HepG2 (cell line): Measurements from ENCODE around the gene RDH11. TPM values are rescaled to one million over a fixed set of nuclear protein-coding genes. Genes with fewer than 3 reads are reported as not detected.

ENCODE experiments used
- CREB1 ChIP-seq, 2 experiments: fragments of 450-650 bp in 1 of 2; IDR thresholded peaks; 2 replicates each; pipeline ENCODE4 v1.6.1; 2016 to 2017; ENCODE audit warnings: control low read depth in 1 of 2, mild to moderate bottlenecking in 1 of 2, missing compliant biosample characterization in 1 of 2, missing genetic modification characterization in 1 of 2
- GATAD1 ChIP-seq: IDR thresholded peaks from 2 replicates; pipeline ENCODE4 v1.6.1; 2016; ENCODE audit warnings: missing genetic modification reagents, missing compliant biosample characterization
- IRX3 ChIP-seq: sonication (generic); formaldehyde crosslinking; IDR thresholded peaks from 2 replicates; pipeline ENCODE4 v1.8.1; 2023; ENCODE audit warnings: mild to moderate bottlenecking, low read depth, missing genetic modification reagents, borderline replicate concordance
- KDM5A ChIP-seq: fragments of 200-600 bp; sonication (generic); IDR thresholded peaks from 2 replicates; pipeline ENCODE4 v1.7.0; 2018; ENCODE audit warnings: antibody characterized with exemption, mild to moderate bottlenecking, low read length, borderline replicate concordance
- KMT2B ChIP-seq: IDR thresholded peaks from 2 replicates; pipeline ENCODE4 v1.6.1; 2016; ENCODE audit warnings: missing genetic modification reagents, missing compliant biosample characterization
- MED8 ChIP-seq: sonication (generic); formaldehyde crosslinking; IDR thresholded peaks from 2 replicates; pipeline ENCODE4 v1.8.1; 2023; ENCODE audit warnings: mild to moderate bottlenecking, missing genetic modification reagents; ENCODE audit not compliant: insufficient replicate concordance
- POGZ ChIP-seq: sonication (generic); formaldehyde crosslinking; IDR thresholded peaks from 2 replicates; pipeline ENCODE4 v1.4.0; 2020; ENCODE audit warnings: mild to moderate bottlenecking, missing genetic modification reagents
- SNAPC2 ChIP-seq: sonication (generic); formaldehyde crosslinking; IDR thresholded peaks from 2 replicates; pipeline ENCODE4 v1.8.1; 2022; ENCODE audit warnings: mild to moderate bottlenecking, missing genetic modification reagents
- YY1 ChIP-seq: IDR thresholded peaks from 2 replicates; pipeline ENCODE4 v1.6.1; 2011; ENCODE audit warnings: low read length, low read depth, moderate library complexity, mild to moderate bottlenecking; ENCODE audit not compliant: insufficient read depth, insufficient replicate concordance
- ZBTB38 ChIP-seq: sonication (generic); formaldehyde crosslinking; IDR thresholded peaks from 2 replicates; pipeline ENCODE4 v1.5.1; 2020; ENCODE audit warnings: mild to moderate bottlenecking, missing genetic modification reagents
- ZNF619 ChIP-seq: sonication (generic); formaldehyde crosslinking; IDR thresholded peaks from 2 replicates; pipeline ENCODE4 v1.4.0; 2020; ENCODE audit warnings: mild to moderate bottlenecking, missing genetic modification reagents
- polyA plus RNA-seq, 8 experiments: library from polyadenylated mRNA; depleted of rRNA in 3 of 8; stranded (reverse) in 7 of 8; unstranded in 1 of 8; fragments of >200 nt; fragmentation: Illumina TruSeq in 4 of 8; extraction: Trizol in 4 of 8; gene quantifications; 2 replicates each; pipeline versions ENCODE4 v1.2.1 to v1.2.3, GENCODE V29; 2011 to 2016; ENCODE audit warnings: low read depth in 4 of 8, missing spikeins in 1 of 8, mixed read lengths in 1 of 8; ENCODE audit not compliant: insufficient read depth in 1 of 8
- total RNA-seq, 5 experiments: library from RNA; depleted of rRNA; stranded (reverse); fragments of >200 nt; fragmentation: Illumina TruSeq; extraction: Trizol; gene quantifications; 2 replicates each; pipeline ENCODE4 v1.2.3, GENCODE V29; 2016; ENCODE audit warnings: low read depth in 1 of 5
- TF ChIP-seq, protein P1 (sequence below): sonication (generic); formaldehyde crosslinking; IDR thresholded peaks from 2 replicates; pipeline ENCODE4 v1.4.0; 2020; ENCODE audit warnings: missing genetic modification reagents, borderline replicate concordance
- TF ChIP-seq, protein P2 (sequence below): sonication (generic); formaldehyde crosslinking; IDR thresholded peaks from 2 replicates; pipeline ENCODE4 v1.8.1; 2023; ENCODE audit warnings: mild to moderate bottlenecking, moderate library complexity, missing genetic modification reagents
- TF ChIP-seq, protein P3 (sequence below): sonication (generic); formaldehyde crosslinking; conservative IDR thresholded peaks from 2 replicates; pipeline ENCODE4 v1.8.0; 2022; ENCODE audit warnings: low read depth, missing genetic modification reagents
- TF ChIP-seq, protein P4 (sequence below): fragments of 450-650 bp; IDR thresholded peaks from 2 replicates; pipeline ENCODE4 v1.6.1; 2017; ENCODE audit warnings: mild to moderate bottlenecking

Gene RDH11
- total and polyA plus RNA-seq, 2 of the 13 experiments (the other 11 are each of a cell fraction or from before 2014, with no cell fraction given), result 106 to 131 TPM

DNA sequence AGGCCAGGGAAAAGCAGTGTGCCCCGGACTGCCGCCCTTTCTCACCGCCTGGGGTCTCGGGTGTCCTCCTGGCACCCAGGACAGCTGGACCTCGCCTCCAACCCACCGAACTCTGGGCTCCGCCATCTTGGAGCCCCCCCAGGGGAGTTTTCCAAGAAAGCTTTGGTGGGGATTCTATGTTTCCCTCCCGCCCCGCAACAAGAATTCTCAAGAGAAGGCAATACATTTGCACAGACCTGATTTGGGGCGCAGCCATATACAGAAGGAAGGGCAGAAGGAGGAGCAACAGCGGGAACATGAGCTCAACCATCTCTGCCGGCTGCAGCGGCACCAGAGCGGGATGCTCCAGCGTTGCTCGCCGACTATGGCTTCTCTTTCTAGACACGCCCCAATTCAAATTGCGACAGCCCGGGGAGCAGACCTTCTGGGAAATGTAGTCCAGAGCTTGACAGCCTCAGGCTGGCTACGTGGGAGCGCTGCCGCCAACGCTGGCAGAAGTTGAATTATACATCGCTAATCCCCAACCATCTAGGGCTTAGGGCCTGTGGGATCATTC lies at the start of gene RDH11 (continued):
- TF ChIP-seq, protein P1, sequence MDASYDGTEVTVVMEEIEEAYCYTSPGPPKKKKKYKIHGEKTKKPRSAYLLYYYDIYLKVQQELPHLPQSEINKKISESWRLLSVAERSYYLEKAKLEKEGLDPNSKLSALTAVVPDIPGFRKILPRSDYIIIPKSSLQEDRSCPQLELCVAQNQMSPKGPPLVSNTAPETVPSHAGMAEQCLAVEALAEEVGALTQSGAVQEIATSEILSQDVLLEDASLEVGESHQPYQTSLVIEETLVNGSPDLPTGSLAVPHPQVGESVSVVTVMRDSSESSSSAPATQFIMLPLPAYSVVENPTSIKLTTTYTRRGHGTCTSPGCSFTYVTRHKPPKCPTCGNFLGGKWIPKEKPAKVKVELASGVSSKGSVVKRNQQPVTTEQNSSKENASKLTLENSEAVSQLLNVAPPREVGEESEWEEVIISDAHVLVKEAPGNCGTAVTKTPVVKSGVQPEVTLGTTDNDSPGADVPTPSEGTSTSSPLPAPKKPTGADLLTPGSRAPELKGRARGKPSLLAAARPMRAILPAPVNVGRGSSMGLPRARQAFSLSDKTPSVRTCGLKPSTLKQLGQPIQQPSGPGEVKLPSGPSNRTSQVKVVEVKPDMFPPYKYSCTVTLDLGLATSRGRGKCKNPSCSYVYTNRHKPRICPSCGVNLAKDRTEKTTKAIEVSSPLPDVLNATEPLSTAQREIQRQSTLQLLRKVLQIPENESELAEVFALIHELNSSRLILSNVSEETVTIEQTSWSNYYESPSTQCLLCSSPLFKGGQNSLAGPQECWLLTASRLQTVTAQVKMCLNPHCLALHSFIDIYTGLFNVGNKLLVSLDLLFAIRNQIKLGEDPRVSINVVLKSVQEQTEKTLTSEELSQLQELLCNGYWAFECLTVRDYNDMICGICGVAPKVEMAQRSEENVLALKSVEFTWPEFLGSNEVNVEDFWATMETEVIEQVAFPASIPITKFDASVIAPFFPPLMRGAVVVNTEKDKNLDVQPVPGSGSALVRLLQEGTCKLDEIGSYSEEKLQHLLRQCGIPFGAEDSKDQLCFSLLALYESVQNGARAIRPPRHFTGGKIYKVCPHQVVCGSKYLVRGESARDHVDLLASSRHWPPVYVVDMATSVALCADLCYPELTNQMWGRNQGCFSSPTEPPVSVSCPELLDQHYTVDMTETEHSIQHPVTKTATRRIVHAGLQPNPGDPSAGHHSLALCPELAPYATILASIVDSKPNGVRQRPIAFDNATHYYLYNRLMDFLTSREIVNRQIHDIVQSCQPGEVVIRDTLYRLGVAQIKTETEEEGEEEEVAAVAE (CRISPR knock-in tag), result peak; percentile 55; the same call in 1 of the 2 replicates
- TF ChIP-seq GATAD1 (CRISPR knock-in tag), result peak; percentile 56
- TF ChIP-seq, protein P2, sequence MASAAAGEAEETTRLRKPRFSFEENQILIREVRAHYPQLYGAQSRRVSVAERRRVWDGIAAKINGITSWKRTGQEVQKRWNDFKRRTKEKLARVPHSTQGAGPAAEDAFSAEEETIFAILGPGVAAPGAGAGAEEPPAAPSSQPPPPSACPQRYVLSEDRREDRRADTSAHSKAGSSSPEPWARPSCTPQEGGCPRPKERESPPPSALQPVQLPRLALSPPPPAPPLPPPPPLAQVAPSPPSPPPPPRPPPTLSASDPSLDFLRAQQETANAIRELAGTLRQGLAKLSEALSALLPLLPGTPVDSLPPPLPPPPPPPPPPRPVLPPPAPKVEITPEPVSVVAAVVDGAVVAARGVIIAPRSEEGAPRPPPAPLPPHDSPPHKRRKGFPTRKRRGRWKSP, result peak; percentile 65; the same call in 1 of the 2 replicates
- no peak for TF ChIP-seq CREB1 (IDR thresholded peaks at IDR 0.05)
- TF ChIP-seq CREB1 (CRISPR knock-in tag; IDR thresholded peaks at IDR 0.05), result peak; percentile 74
- TF ChIP-seq, protein P3, sequence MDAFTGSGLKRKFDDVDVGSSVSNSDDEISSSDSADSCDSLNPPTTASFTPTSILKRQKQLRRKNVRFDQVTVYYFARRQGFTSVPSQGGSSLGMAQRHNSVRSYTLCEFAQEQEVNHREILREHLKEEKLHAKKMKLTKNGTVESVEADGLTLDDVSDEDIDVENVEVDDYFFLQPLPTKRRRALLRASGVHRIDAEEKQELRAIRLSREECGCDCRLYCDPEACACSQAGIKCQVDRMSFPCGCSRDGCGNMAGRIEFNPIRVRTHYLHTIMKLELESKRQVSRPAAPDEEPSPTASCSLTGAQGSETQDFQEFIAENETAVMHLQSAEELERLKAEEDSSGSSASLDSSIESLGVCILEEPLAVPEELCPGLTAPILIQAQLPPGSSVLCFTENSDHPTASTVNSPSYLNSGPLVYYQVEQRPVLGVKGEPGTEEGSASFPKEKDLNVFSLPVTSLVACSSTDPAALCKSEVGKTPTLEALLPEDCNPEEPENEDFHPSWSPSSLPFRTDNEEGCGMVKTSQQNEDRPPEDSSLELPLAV (CRISPR knock-in tag), result no peak
- 0 out of 2 replicates have a peak, but pooled peaks have one; percentile 1 for TF ChIP-seq ZBTB38 (CRISPR knock-in tag)
- TF ChIP-seq YY1, result peak; percentile 86
- TF ChIP-seq SNAPC2 (CRISPR knock-in tag), result 0 out of 2 replicates have a peak, but pooled peaks have one; percentile 79
- no peak for TF ChIP-seq IRX3 (CRISPR knock-in tag)
- TF ChIP-seq, protein P4, sequence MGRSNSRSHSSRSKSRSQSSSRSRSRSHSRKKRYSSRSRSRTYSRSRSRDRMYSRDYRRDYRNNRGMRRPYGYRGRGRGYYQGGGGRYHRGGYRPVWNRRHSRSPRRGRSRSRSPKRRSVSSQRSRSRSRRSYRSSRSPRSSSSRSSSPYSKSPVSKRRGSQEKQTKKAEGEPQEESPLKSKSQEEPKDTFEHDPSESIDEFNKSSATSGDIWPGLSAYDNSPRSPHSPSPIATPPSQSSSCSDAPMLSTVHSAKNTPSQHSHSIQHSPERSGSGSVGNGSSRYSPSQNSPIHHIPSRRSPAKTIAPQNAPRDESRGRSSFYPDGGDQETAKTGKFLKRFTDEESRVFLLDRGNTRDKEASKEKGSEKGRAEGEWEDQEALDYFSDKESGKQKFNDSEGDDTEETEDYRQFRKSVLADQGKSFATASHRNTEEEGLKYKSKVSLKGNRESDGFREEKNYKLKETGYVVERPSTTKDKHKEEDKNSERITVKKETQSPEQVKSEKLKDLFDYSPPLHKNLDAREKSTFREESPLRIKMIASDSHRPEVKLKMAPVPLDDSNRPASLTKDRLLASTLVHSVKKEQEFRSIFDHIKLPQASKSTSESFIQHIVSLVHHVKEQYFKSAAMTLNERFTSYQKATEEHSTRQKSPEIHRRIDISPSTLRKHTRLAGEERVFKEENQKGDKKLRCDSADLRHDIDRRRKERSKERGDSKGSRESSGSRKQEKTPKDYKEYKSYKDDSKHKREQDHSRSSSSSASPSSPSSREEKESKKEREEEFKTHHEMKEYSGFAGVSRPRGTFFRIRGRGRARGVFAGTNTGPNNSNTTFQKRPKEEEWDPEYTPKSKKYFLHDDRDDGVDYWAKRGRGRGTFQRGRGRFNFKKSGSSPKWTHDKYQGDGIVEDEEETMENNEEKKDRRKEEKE, result no peak
- TF ChIP-seq POGZ (CRISPR knock-in tag), result peak; percentile 19; the same call in 1 of the 2 replicates
- peak; percentile 60 for TF ChIP-seq MED8
- peak; percentile 76; the same call in 1 of the 2 replicates for TF ChIP-seq KDM5A
- TF ChIP-seq KMT2B (CRISPR knock-in tag), result 0 out of 2 replicates have a peak, but pooled peaks have one; percentile 26
- TF ChIP-seq ZNF619 (CRISPR knock-in tag), result no peak
